PC-3 (cell line): ENCODE results near the gene TRAF1. TPM values are rescaled to one million over a fixed set of nuclear protein-coding genes. Genes with fewer than 3 reads are reported as not detected.

Experiments
- ATAC-seq: fragments of 200-7000 bp; cut with Tn5 transposase; 2 replicates; pipeline ENCODE4 v1.9.1; 2020; ENCODE audit warnings: mild to moderate bottlenecking, moderate library complexity
- BruUV-seq: library from RNA; stranded (reverse); fragments of 400-500 nt; replicated peaks from 2 replicates; lab custom pipeline; 2021; lab: Mats Ljungman, UMichigan
- CTCF ChIA-PET: fragments of 300-600 bp; sonication (Branson Sonifier 250); formaldehyde crosslinking; loops from one replicate; lab custom pipeline; 2022; ENCODE audit warnings: antibody characterized with exemption; lab: Charles Lee
- POLR2A ChIA-PET: fragments of 300-600 bp; sonication (Branson Sonifier 250); formaldehyde crosslinking; loops from one replicate; lab custom pipeline; 2022; ENCODE audit warnings: antibody characterized with exemption; ENCODE audit not compliant: unreplicated experiment; lab: Charles Lee
- DNase-seq: peaks from one replicate; pipeline ENCODE4 v3.0.0-alpha.2; 2015
- H2AFZ ChIP-seq: fragments of 300-600 bp; sonication (generic); 2 replicates; pipeline ENCODE4 v1.6.0; 2016; ENCODE audit warnings: antibody characterized with exemption, low read length
- H3F3A ChIP-seq: fragments of 300-600 bp; sonication (generic); one replicate; pipeline ENCODE4 v1.6.0; 2017; ENCODE audit warnings: antibody characterized with exemption, low read length, control low read depth, mild to moderate bottlenecking; ENCODE audit not compliant: unreplicated experiment
- H3K27ac ChIP-seq: fragments of 300-600 bp; sonication (generic); 2 replicates; pipeline ENCODE4 v1.5.1; 2016; ENCODE audit warnings: mild to moderate bottlenecking, low read length
- H3K27me3 ChIP-seq: fragments of 300-600 bp; sonication (generic); 2 replicates; pipeline ENCODE4 v1.6.1; 2016; ENCODE audit warnings: low read length, mixed read lengths
- H3K36me3 ChIP-seq: fragments of 300-600 bp; sonication (generic); 2 replicates; pipeline ENCODE4 v1.6.1; 2016; ENCODE audit warnings: low read depth, mixed run types, low read length, mixed read lengths
- H3K4me1 ChIP-seq: fragments of 300-600 bp; sonication (generic); 2 replicates; pipeline ENCODE4 v1.5.1; 2016; ENCODE audit warnings: low read length; ENCODE audit not compliant: insufficient read depth
- H3K4me2 ChIP-seq: fragments of 300-600 bp; sonication (generic); 2 replicates; pipeline ENCODE4 v1.6.0; 2016; ENCODE audit warnings: low read length
- H3K4me3 ChIP-seq: fragments of 300-600 bp; sonication (generic); 2 replicates; pipeline ENCODE4 v1.5.1; 2016; ENCODE audit warnings: mild to moderate bottlenecking, low read length, mixed read lengths
- H3K79me2 ChIP-seq: fragments of 300-600 bp; sonication (generic); 2 replicates; pipeline ENCODE4 v1.6.1; 2017; ENCODE audit warnings: low read length, mixed read lengths
- H3K9ac ChIP-seq: fragments of 300-600 bp; sonication (generic); 2 replicates; pipeline ENCODE4 v1.6.0; 2016; ENCODE audit warnings: mild to moderate bottlenecking, low read length
- H3K9me2 ChIP-seq: fragments of 300-600 bp; sonication (generic); replicated peaks from 2 replicates; pipeline ENCODE4 v1.6.1; 2016; ENCODE audit warnings: mixed run types, low read length, mixed read lengths
- H3K9me3 ChIP-seq: fragments of 300-600 bp; sonication (generic); 2 replicates; pipeline ENCODE4 v1.6.1; 2016; ENCODE audit warnings: low read length, mixed read lengths
- H4K20me1 ChIP-seq: fragments of 300-600 bp; sonication (generic); 2 replicates; pipeline ENCODE4 v1.6.1; 2016; ENCODE audit warnings: low read length, mixed read lengths
- EZH2 ChIP-seq: fragments of 300-600 bp; sonication (generic); IDR thresholded peaks from one replicate; pipeline ENCODE4 v1.6.1; 2017; ENCODE audit warnings: antibody characterized with exemption, mild to moderate bottlenecking, low read length; ENCODE audit not compliant: unreplicated experiment
- EZH2phosphoT487 ChIP-seq: fragments of 300-600 bp; sonication (generic); IDR thresholded peaks from 2 replicates; pipeline ENCODE4 v1.6.1; 2018; ENCODE audit warnings: mild to moderate bottlenecking, antibody characterized with exemption, low read length, borderline replicate concordance
- intact Hi-C: fragments of 100-400 bp; cut with micrococcal nuclease; formaldehyde crosslinking; loops from 2 replicates; pipeline ENCODE4 v1.9.0; 2023
- total RNA-seq: library from RNA; depleted of rRNA; stranded (reverse); fragments of >200 nt; gene quantifications from 2 replicates; pipeline ENCODE4 v1.2.3, GENCODE V29; 2014
- TF ChIP-seq, protein P1 (sequence below): fragments of 300-600 bp; sonication (generic); conservative IDR thresholded peaks from 2 replicates; pipeline ENCODE4 v1.5.1; 2017; ENCODE audit warnings: antibody characterized with exemption, low read depth, mild to moderate bottlenecking, low read length

The TRAF1 gene
- total RNA-seq, 1 experiment from 2014 or later, result 0.15 TPM

DNA sequence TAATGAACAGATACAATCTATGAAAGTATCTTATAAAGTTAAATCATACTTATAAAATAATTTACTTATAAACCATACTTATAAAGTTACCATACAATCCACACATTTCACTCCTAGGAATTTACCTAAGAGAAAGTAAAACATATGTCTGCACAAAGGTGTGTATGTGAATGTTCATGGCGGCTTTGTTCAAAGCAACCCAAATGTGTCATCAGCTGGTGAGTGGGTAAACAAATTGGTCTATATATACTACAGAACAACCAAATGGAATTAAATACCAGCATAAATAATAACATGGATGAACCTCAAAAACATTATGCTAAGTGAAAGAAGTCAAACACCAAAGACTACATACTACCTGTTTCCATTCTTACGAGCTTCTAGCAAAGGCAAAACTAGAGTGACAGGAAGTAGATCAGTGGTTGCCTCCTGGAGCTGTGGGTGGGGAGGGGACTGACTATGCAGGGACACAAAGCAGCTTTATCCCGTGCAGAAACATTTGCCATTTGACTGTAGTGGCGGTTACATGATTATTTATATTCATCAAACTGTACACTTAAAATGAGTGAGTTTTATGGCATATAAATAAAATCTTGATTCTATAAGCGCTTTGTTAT lies 10.6 kb downstream of the TRAF1 start:
- Histone ChIP-seq H3K9ac (no peak overlapping the region), H3F3A (no peaks in the 10 kb centered on the region), H3K4me3 (no peak overlapping the region), H2AFZ (no peak overlapping the region), H4K20me1 (no peaks in the 10 kb centered on the region), H3K36me3 (no peaks in the 10 kb centered on the region), H3K9me2 (no peaks in the 10 kb centered on the region), H3K4me1 (peaks cover 14% of the 10 kb centered on the region), H3K79me2 (no peaks in the 10 kb centered on the region), H3K27me3 (no peaks in the 10 kb centered on the region), H3K27ac (no peak overlapping the region), H3K9me3 (no peaks in the 10 kb centered on the region), H3K4me2 (no peak overlapping the region)
- BruUV-seq, result no TSS peak
- intact Hi-C loops, result no loop called here
- no peak for DNase-seq
- no peak for ATAC-seq
- TF ChIP-seq, protein P1, sequence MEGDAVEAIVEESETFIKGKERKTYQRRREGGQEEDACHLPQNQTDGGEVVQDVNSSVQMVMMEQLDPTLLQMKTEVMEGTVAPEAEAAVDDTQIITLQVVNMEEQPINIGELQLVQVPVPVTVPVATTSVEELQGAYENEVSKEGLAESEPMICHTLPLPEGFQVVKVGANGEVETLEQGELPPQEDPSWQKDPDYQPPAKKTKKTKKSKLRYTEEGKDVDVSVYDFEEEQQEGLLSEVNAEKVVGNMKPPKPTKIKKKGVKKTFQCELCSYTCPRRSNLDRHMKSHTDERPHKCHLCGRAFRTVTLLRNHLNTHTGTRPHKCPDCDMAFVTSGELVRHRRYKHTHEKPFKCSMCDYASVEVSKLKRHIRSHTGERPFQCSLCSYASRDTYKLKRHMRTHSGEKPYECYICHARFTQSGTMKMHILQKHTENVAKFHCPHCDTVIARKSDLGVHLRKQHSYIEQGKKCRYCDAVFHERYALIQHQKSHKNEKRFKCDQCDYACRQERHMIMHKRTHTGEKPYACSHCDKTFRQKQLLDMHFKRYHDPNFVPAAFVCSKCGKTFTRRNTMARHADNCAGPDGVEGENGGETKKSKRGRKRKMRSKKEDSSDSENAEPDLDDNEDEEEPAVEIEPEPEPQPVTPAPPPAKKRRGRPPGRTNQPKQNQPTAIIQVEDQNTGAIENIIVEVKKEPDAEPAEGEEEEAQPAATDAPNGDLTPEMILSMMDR, result no peak
- TF ChIP-seq EZH2 (no peak), EZH2phosphoT487 (no peak)
- CTCF ChIA-PET, result no interaction called here
- POLR2A ChIA-PET, result no interaction called here

- no peaks in the 10 kb centered on the region for H3K36me3 ChIP-seq
- H3K9me3 ChIP-seq, result no peaks in the 10 kb centered on the region
- H3K27me3 ChIP-seq, result no peaks in the 10 kb centered on the region
- BruUV-seq, result no TSS peak
- H3K4me1 ChIP-seq, result peaks cover 24% of the 10 kb centered on the region
- H2AFZ ChIP-seq, result no peak overlapping the region
- H3F3A ChIP-seq, result no peaks in the 10 kb centered on the region
- no peak overlapping the region for H3K9ac ChIP-seq
- intact Hi-C loops, result no loop called here
- no peaks in the 10 kb centered on the region for H4K20me1 ChIP-seq
- no peak overlapping the region for H3K4me3 ChIP-seq
- ATAC-seq (peak; percentile 84), DNase-seq (peak; percentile 80)
- CTCF ChIA-PET, result no interaction called here
- no peaks in the 10 kb centered on the region for H3K9me2 ChIP-seq
- H3K27ac ChIP-seq, result peak overlapping the region; percentile 38; the same call in 1 of the 2 replicates
- H3K79me2 ChIP-seq, result no peaks in the 10 kb centered on the region
- TF ChIP-seq EZH2phosphoT487 (no peak), EZH2 (no peak)
- TF ChIP-seq, protein P1, result no peak
- POLR2A ChIA-PET, result no interaction called here
- peak overlapping the region; percentile 40; the same call in 1 of the 2 replicates for H3K4me2 ChIP-seq
Measured at GRCh38 chr9:120914953-120915352, 11.6 kb downstream of the TRAF1 start.

DNA sequence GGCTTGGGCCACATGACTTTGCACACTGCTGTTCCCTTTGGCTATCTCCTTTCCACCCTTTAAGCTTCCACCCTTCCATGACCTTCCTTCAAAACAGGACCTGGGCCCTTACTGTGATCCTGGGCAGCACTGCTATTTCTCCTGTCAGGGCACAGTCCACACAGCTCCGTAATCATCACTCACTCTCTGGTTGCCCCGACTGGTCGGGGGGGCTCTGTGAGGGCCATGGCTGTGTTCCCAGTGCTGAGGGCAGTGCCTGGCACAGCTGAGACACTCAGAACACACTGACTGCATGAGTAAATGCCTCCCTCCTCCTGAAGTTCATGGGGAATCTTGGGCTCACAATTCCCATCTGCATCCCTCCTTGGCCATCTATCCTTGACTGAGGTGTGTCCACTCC lies 12.2 kb downstream of the TRAF1 start:
- Histone ChIP-seq H3K4me3 (no peak overlapping the region), H3K9me2 (no peaks in the 10 kb centered on the region), H3K4me2 (peak overlapping the region; percentile 40; the same call in 1 of the 2 replicates), H3F3A (no peaks in the 10 kb centered on the region), H3K79me2 (no peaks in the 10 kb centered on the region), H3K27ac (peak overlapping the region; percentile 38; the same call in 1 of the 2 replicates), H4K20me1 (no peaks in the 10 kb centered on the region), H3K4me1 (peaks cover 28% of the 10 kb centered on the region), H2AFZ (no peak overlapping the region), H3K36me3 (no peaks in the 10 kb centered on the region), H3K9ac (no peak overlapping the region), H3K27me3 (no peaks in the 10 kb centered on the region), H3K9me3 (no peaks in the 10 kb centered on the region)
- ChIA-PET POLR2A (no interaction called here), CTCF (no interaction called here)
- intact Hi-C loops, result no loop called here
- BruUV-seq, result no TSS peak
- TF ChIP-seq, protein P1, result no peak
- no peak for TF ChIP-seq EZH2phosphoT487
- no peak for TF ChIP-seq EZH2
- ATAC-seq (no peak), DNase-seq (no peak)
